Measurements from ENCODE around the gene SLC6A13.

- TF ChIP-seq EZH2 (IDR thresholded peaks at IDR 0.05; ENCODE audit: low read length, unreplicated experiment), result no peak
- no peak for TF ChIP-seq CTCF (conservative IDR thresholded peaks at IDR 0.05; ENCODE audit: low read depth, low read length)
- no peak for TF ChIP-seq EZH2phosphoT487 (IDR thresholded peaks at IDR 0.05; ENCODE audit: borderline replicate concordance, low read length)
These were observed 29.7 kb downstream of the SLC6A13 start for GRCh38 chr12:232731-233614.

All from PC-3 (cell line).